Astrocyte (in vitro differentiated cells and primary cell): Measurements from ENCODE around the gene CTSW. TPM values are rescaled to one million over a fixed set of nuclear protein-coding genes. Genes with fewer than 3 reads are reported as not detected.

Source experiments
- total RNA-seq: library from RNA; stranded (reverse); gene quantifications from 2 replicates; pipeline ENCODE4 v1.2.1, GENCODE V29; 2021

Gene CTSW
- total RNA-seq, 1 donor from 2014 or later = not detected

Other genes starting within 250 kb of the CTSW start
- 19.0 and 26.7 TPM in 2 replicates for gene SIPA1, start 241.7 kb upstream of the CTSW start, total RNA-seq
- gene RELA, start 216.9 kb upstream of the CTSW start, total RNA-seq = 62.2 and 68.9 TPM in 2 replicates
- 26.8 and 31.4 TPM in 2 replicates for gene KAT5, start 167.6 kb upstream of the CTSW start, total RNA-seq
- 24.7 and 25.0 TPM in 2 replicates for gene RNASEH2C, start 159.0 kb upstream of the CTSW start, total RNA-seq
- 10.4 and 10.9 TPM in 2 replicates for gene AP5B1, start 98.9 kb upstream of the CTSW start, total RNA-seq
- 0.22 and 1.0 TPM in 2 replicates for gene OVOL1, start 92.8 kb upstream of the CTSW start, total RNA-seq
- gene SNX32, start 45.9 kb upstream of the CTSW start, total RNA-seq = 1.2 and 1.5 TPM in 2 replicates
- gene CFL1, start 21.7 kb upstream of the CTSW start, total RNA-seq = 1,793 and 1,931 TPM in 2 replicates
- gene MUS81, start 19.4 kb upstream of the CTSW start, total RNA-seq = 59.9 and 64.3 TPM in 2 replicates
- gene EFEMP2, start 7.0 kb upstream of the CTSW start, total RNA-seq = 97.3 and 119 TPM in 2 replicates
- gene FIBP, start 8.6 kb downstream of the CTSW start, total RNA-seq = 67.4 and 68.7 TPM in 2 replicates
- 29.9 and 31.4 TPM in 2 replicates for gene CCDC85B, start 10.8 kb downstream of the CTSW start, total RNA-seq
- 24.5 and 37.9 TPM in 2 replicates for gene FOSL1, start 20.6 kb downstream of the CTSW start, total RNA-seq
- gene C11orf68, start 39.2 kb downstream of the CTSW start, total RNA-seq = 34.6 and 35.3 TPM in 2 replicates
- gene DRAP1, start 39.6 kb downstream of the CTSW start, total RNA-seq = 158 and 169 TPM in 2 replicates
- not detected in 2 replicates for gene TSGA10IP, start 65.6 kb downstream of the CTSW start, total RNA-seq
- 36.3 and 36.5 TPM in 2 replicates for gene SART1, start 81.9 kb downstream of the CTSW start, total RNA-seq
- gene EIF1AD, start 122.3 kb downstream of the CTSW start, total RNA-seq = 35.9 and 42.7 TPM in 2 replicates
- gene BANF1, start 122.7 kb downstream of the CTSW start, total RNA-seq = 158 and 180 TPM in 2 replicates
- not detected in 2 replicates for gene CST6, start 132.2 kb downstream of the CTSW start, total RNA-seq
- 0.45 TPM in 1 of 2 replicates, not detected in the other for gene CATSPER1, start 146.6 kb downstream of the CTSW start, total RNA-seq
- 0.46 and 0.61 TPM in 2 replicates for gene GAL3ST3, start 169.3 kb downstream of the CTSW start, total RNA-seq
- gene SF3B2, start 172.5 kb downstream of the CTSW start, total RNA-seq = 169 and 170 TPM in 2 replicates
- gene PACS1, start 190.4 kb downstream of the CTSW start, total RNA-seq = 86.0 and 86.9 TPM in 2 replicates